Measurements from ENCODE around the gene CHADL.
A peak's percentile ranks its signal among the peaks of the same experiment; 100 is the strongest.

The CHADL gene

GRCh38 chr22:41248314-41248713 lies 7.6 kb upstream of the CHADL start:
- Mint-ChIP-seq H3K4me1 (ENCODE audit: low read depth) (no peaks in the 10 kb centered on the region), H3K27ac (no peak overlapping the region), H3K36me3 (ENCODE audit: low read depth) (peaks cover 28% of the 10 kb centered on the region), H3K4me3 (no peak overlapping the region), H3K9me3 (no peaks in the 10 kb centered on the region), H3K27me3 (ENCODE audit: low read depth) (no peaks in the 10 kb centered on the region)
- no peak for DNase-seq (ENCODE audit: low spot score)

GRCh38 chr22:41247703-41248102 lies 7.0 kb upstream of the CHADL start:
- no peak for DNase-seq (ENCODE audit: low spot score)
- Mint-ChIP-seq H3K4me1 (ENCODE audit: low read depth) (no peaks in the 10 kb centered on the region), H3K27ac (no peak overlapping the region), H3K27me3 (ENCODE audit: low read depth) (no peaks in the 10 kb centered on the region), H3K36me3 (ENCODE audit: low read depth) (peaks cover 29% of the 10 kb centered on the region), H3K4me3 (no peak overlapping the region), H3K9me3 (no peaks in the 10 kb centered on the region)

GRCh38 chr22:41245917-41246499 lies 5.3 kb upstream of the CHADL start:
- no peaks in the 10 kb centered on the region for H3K4me1 Mint-ChIP-seq (ENCODE audit: low read depth)
- no peak overlapping the region for H3K27ac Mint-ChIP-seq
- DNase-seq (ENCODE audit: low spot score) = no peak
- H3K4me3 Mint-ChIP-seq = no peak overlapping the region
- H3K9me3 Mint-ChIP-seq = no peaks in the 10 kb centered on the region
- H3K27me3 Mint-ChIP-seq (ENCODE audit: low read depth) = no peaks in the 10 kb centered on the region
- H3K36me3 Mint-ChIP-seq (ENCODE audit: low read depth) = peaks cover 20% of the 10 kb centered on the region

GRCh38 chr22:41243361-41243760 lies 2.6 kb upstream of the CHADL start:
- Mint-ChIP-seq H3K4me3 (no peak overlapping the region), H3K4me1 (ENCODE audit: low read depth) (peaks cover 3% of the 10 kb centered on the region), H3K27me3 (ENCODE audit: low read depth) (peaks cover 3% of the 10 kb centered on the region), H3K9me3 (no peaks in the 10 kb centered on the region), H3K27ac (no peak overlapping the region), H3K36me3 (ENCODE audit: low read depth) (peaks cover 9% of the 10 kb centered on the region)
- no peak for DNase-seq (ENCODE audit: low spot score)

- DNase-seq (ENCODE audit: low spot score) = no peak
- peaks cover 3% of the 10 kb centered on the region for H3K4me1 Mint-ChIP-seq (ENCODE audit: low read depth)
- H3K9me3 Mint-ChIP-seq = no peaks in the 10 kb centered on the region
- H3K27me3 Mint-ChIP-seq (ENCODE audit: low read depth) = peaks cover 3% of the 10 kb centered on the region
- peaks cover 5% of the 10 kb centered on the region for H3K36me3 Mint-ChIP-seq (ENCODE audit: low read depth)
- H3K4me3 Mint-ChIP-seq = no peak overlapping the region
- H3K27ac Mint-ChIP-seq = no peak overlapping the region
These were observed 1.8 kb upstream of the CHADL start for GRCh38 chr22:41242396-41243117.

GRCh38 chr22:41241133-41241676 lies 474 bp upstream of the CHADL start:
- no peak overlapping the region for H3K4me3 Mint-ChIP-seq
- H3K27me3 Mint-ChIP-seq (ENCODE audit: low read depth) = peaks cover 3% of the 10 kb centered on the region
- no peak for DNase-seq (ENCODE audit: low spot score)
- H3K4me1 Mint-ChIP-seq (ENCODE audit: low read depth) = peaks cover 3% of the 10 kb centered on the region
- peaks cover 4% of the 10 kb centered on the region for H3K36me3 Mint-ChIP-seq (ENCODE audit: low read depth)
- no peaks in the 10 kb centered on the region for H3K9me3 Mint-ChIP-seq
- H3K27ac Mint-ChIP-seq = no peak overlapping the region

GRCh38 chr22:41239443-41240128 lies 1.1 kb downstream of the CHADL start:
- no peaks in the 10 kb centered on the region for H3K9me3 Mint-ChIP-seq
- no peak overlapping the region for H3K4me3 Mint-ChIP-seq
- peaks cover 3% of the 10 kb centered on the region for H3K4me1 Mint-ChIP-seq (ENCODE audit: low read depth)
- H3K27ac Mint-ChIP-seq = no peak overlapping the region
- no peak for DNase-seq (ENCODE audit: low spot score)
- peaks cover 4% of the 10 kb centered on the region for H3K36me3 Mint-ChIP-seq (ENCODE audit: low read depth)
- H3K27me3 Mint-ChIP-seq (ENCODE audit: low read depth) = peaks cover 3% of the 10 kb centered on the region

GRCh38 chr22:41238570-41239442 lies 1.9 kb downstream of the CHADL start:
- H3K9me3 Mint-ChIP-seq = no peaks in the 10 kb centered on the region
- no peak for DNase-seq (ENCODE audit: low spot score)
- peak overlapping the region; percentile 85 for H3K4me3 Mint-ChIP-seq
- peaks cover 3% of the 10 kb centered on the region for H3K27me3 Mint-ChIP-seq (ENCODE audit: low read depth)
- peaks cover 3% of the 10 kb centered on the region for H3K4me1 Mint-ChIP-seq (ENCODE audit: low read depth)
- peaks cover 3% of the 10 kb centered on the region for H3K36me3 Mint-ChIP-seq (ENCODE audit: low read depth)
- H3K27ac Mint-ChIP-seq = peak overlapping the region; percentile 65

GRCh38 chr22:41237707-41238569 lies 2.8 kb downstream of the CHADL start:
- Mint-ChIP-seq H3K36me3 (ENCODE audit: low read depth) (peaks cover 3% of the 10 kb centered on the region), H3K27me3 (ENCODE audit: low read depth) (peaks cover 3% of the 10 kb centered on the region), H3K27ac (no peak overlapping the region), H3K4me3 (peak overlapping the region; percentile 55), H3K4me1 (ENCODE audit: low read depth) (peaks cover 3% of the 10 kb centered on the region), H3K9me3 (no peaks in the 10 kb centered on the region)
- peak; percentile 75 for DNase-seq (ENCODE audit: low spot score)

- H3K4me3 Mint-ChIP-seq = peak overlapping the region; percentile 55
- no peak for DNase-seq (ENCODE audit: low spot score)
- H3K36me3 Mint-ChIP-seq (ENCODE audit: low read depth) = no peaks in the 10 kb centered on the region
- peaks cover 3% of the 10 kb centered on the region for H3K27me3 Mint-ChIP-seq (ENCODE audit: low read depth)
- peaks cover 3% of the 10 kb centered on the region for H3K4me1 Mint-ChIP-seq (ENCODE audit: low read depth)
- H3K27ac Mint-ChIP-seq = peak overlapping the region; percentile 49
- no peaks in the 10 kb centered on the region for H3K9me3 Mint-ChIP-seq
These were observed 3.6 kb downstream of the CHADL start for GRCh38 chr22:41237036-41237706.

- peaks cover 2% of the 10 kb centered on the region for H3K36me3 Mint-ChIP-seq (ENCODE audit: low read depth)
- H3K4me1 Mint-ChIP-seq (ENCODE audit: low read depth) = peaks cover 3% of the 10 kb centered on the region
- DNase-seq (ENCODE audit: low spot score) = no peak
- H3K27ac Mint-ChIP-seq = no peak overlapping the region
- no peak overlapping the region for H3K4me3 Mint-ChIP-seq
- no peaks in the 10 kb centered on the region for H3K9me3 Mint-ChIP-seq
- H3K27me3 Mint-ChIP-seq (ENCODE audit: low read depth) = peaks cover 3% of the 10 kb centered on the region
These were observed 5.7 kb downstream of the CHADL start for GRCh38 chr22:41234815-41235695.

- DNase-seq (ENCODE audit: low spot score) = no peak
- Mint-ChIP-seq H3K36me3 (ENCODE audit: low read depth) (peaks cover 5% of the 10 kb centered on the region), H3K27me3 (ENCODE audit: low read depth) (no peaks in the 10 kb centered on the region), H3K27ac (no peak overlapping the region), H3K4me1 (ENCODE audit: low read depth) (no peaks in the 10 kb centered on the region), H3K4me3 (no peak overlapping the region), H3K9me3 (no peaks in the 10 kb centered on the region)
These were observed 9.4 kb downstream of the CHADL start for GRCh38 chr22:41231369-41231768.

Data from T-helper 2 cell treated with Interferon-gamma antibody and Interleukin-4, amounts not matched to agents 5 μg/mL and 100 μg/mL, for 36 hours (primary cell).